ENCODE results near the gene RANBP17.
A peak's percentile ranks its signal among the peaks of the same experiment; 100 is the strongest.

Gene RANBP17

GRCh38 chr5:171308453-171309275 is 446.8 kb downstream of the RANBP17 start, which contains the start of gene TLX3:
TLX3 (plus strand) TSS chr5:171309248; CDS start chr5:171309366, 118 bp downstream.
- no peak within 1 kb of the TSS for H3K4me3 Mint-ChIP-seq
- no peak for DNase-seq (ENCODE audit: low spot score in 2 of 2)
- H3K27ac Mint-ChIP-seq = no peak within 1 kb of the TSS

DNA sequence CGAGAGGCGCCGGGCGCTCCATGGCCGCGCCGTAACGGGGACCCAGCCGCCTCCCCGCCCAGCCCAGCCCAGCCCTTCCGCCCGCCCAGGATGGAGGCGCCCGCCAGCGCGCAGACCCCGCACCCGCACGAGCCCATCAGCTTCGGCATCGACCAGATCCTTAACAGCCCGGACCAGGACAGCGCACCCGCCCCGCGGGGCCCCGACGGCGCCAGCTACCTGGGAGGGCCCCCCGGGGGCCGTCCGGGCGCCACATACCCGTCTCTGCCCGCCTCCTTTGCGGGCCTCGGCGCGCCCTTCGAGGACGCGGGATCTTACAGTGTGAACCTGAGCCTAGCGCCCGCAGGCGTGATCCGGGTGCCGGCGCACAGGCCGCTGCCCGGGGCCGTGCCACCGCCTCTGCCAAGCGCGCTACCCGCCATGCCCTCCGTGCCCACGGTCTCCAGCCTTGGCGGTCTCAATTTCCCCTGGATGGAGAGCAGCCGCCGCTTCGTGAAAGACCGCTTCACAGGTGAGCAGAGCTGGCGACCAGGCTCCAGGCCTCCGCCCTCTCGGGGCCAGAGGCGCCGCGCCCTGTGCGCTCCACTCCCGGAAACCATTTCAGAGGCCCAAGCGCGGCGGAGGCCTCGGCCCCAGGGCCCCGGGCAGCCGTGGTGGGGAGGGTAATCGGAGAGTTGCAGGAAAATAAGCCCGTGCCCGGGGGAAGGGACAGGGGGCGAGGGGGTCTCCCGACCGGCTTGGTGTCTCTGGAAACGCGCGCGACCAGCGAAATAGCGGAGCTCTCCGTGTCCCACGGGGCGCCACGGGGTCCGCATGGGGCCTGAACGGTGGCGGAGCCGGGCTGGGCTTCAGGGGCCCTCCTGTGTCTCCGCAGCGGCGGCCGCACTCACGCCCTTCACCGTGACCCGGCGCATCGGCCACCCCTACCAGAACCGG is 447.7 kb downstream of the RANBP17 start:
- Mint-ChIP-seq H3K36me3 (peaks cover 12% of the 10 kb centered on the region), H3K4me3 (no peak overlapping the region), H3K27ac (no peak overlapping the region), H3K4me1 (peaks cover 30% of the 10 kb centered on the region), H3K9me3 (no peaks in the 10 kb centered on the region)
- no peak for DNase-seq (ENCODE audit: low spot score in 2 of 2)
- ATAC-seq = no peak

More at GRCh38 chr5:171308453-171309275, 446.8 kb downstream of the RANBP17 start, which contains the start of gene TLX3:
- Mint-ChIP-seq H3K9me3 (no peaks in the 10 kb centered on the region), H3K4me1 (peaks cover 27% of the 10 kb centered on the region), H3K36me3 (peaks cover 12% of the 10 kb centered on the region)
- no peak for ATAC-seq

DNA sequence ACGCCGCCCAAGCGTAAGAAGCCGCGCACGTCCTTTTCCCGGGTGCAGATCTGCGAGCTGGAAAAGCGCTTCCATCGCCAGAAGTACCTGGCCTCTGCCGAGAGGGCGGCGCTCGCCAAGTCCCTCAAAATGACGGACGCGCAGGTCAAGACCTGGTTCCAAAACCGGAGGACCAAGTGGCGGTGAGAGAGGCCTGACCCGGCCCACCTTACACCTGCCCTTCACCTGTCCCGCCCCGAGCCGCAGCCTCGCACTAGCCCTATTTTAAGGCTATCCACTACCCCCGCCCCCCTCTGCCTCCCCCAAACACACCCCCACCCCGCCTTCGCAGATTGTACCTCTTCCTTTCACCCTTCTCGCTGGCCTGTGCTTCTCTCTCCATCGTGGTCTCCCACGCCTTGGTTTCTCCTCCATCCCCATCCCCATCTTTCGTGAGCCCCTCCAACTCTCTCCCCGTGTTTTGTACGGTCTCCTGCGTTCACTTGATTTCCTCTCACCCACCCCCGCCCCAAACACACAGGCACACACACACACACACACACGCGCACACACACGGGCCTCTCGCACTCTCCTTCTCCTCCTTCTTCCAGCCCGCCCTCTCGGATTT is 448.5 kb downstream of the RANBP17 start:
- no peak for DNase-seq (ENCODE audit: low spot score in 2 of 2)
- Mint-ChIP-seq H3K4me1 (peaks cover 30% of the 10 kb centered on the region), H3K4me3 (peak overlapping the region; percentile 30), H3K36me3 (peaks cover 12% of the 10 kb centered on the region), H3K9me3 (no peaks in the 10 kb centered on the region), H3K27ac (peak overlapping the region; percentile 65)
- no peak for ATAC-seq

DNA sequence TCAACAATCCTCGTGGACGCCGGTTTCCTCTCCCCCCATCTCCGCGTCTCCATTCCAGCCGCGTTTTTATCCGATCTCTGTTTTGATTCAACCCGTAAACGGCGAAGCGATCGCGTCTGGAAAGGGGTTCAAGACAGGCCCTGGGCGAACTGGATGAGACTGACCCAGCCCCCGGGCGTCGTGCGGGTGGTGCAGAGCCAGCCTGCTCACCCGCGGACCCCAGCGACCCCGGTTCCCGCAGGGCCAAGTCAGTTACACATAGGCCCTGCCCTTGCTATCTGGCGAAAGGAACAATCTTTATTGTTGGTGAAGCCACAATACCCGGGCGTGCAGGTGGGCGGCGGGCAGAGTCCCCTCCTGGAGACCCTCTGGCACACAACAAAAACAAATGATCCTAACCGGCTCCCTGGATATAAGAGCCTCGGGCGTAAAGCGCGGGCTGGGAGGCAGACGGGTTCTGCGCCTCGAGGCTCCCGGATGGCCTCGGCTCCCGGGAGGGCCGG is 449.1 kb downstream of the RANBP17 start:
- no peak for ATAC-seq
- Mint-ChIP-seq H3K36me3 (peaks cover 12% of the 10 kb centered on the region), H3K9me3 (no peaks in the 10 kb centered on the region), H3K4me3 (peak overlapping the region; percentile 30), H3K4me1 (peaks cover 32% of the 10 kb centered on the region), H3K27ac (peak overlapping the region; percentile 65)
- no peak for DNase-seq (ENCODE audit: low spot score in 2 of 2)

GRCh38 chr5:171311322-171312077 is 449.7 kb downstream of the RANBP17 start:
- no peak overlapping the region for H3K27ac Mint-ChIP-seq
- H3K9me3 Mint-ChIP-seq = no peaks in the 10 kb centered on the region
- ATAC-seq = peak; percentile 20
- H3K4me3 Mint-ChIP-seq = peak overlapping the region; percentile 47
- H3K4me1 Mint-ChIP-seq = peaks cover 36% of the 10 kb centered on the region
- DNase-seq (ENCODE audit: low spot score in 2 of 2) = no peak
- peaks cover 12% of the 10 kb centered on the region for H3K36me3 Mint-ChIP-seq

GRCh38 chr5:171312129-171312974 is 450.5 kb downstream of the RANBP17 start:
- Mint-ChIP-seq H3K4me3 (peak overlapping the region; percentile 47), H3K27ac (peak overlapping the region; percentile 2), H3K36me3 (peaks cover 12% of the 10 kb centered on the region), H3K4me1 (peaks cover 35% of the 10 kb centered on the region), H3K9me3 (no peaks in the 10 kb centered on the region)
- no peak for DNase-seq (ENCODE audit: low spot score in 2 of 2)
- ATAC-seq = no peak

DNA sequence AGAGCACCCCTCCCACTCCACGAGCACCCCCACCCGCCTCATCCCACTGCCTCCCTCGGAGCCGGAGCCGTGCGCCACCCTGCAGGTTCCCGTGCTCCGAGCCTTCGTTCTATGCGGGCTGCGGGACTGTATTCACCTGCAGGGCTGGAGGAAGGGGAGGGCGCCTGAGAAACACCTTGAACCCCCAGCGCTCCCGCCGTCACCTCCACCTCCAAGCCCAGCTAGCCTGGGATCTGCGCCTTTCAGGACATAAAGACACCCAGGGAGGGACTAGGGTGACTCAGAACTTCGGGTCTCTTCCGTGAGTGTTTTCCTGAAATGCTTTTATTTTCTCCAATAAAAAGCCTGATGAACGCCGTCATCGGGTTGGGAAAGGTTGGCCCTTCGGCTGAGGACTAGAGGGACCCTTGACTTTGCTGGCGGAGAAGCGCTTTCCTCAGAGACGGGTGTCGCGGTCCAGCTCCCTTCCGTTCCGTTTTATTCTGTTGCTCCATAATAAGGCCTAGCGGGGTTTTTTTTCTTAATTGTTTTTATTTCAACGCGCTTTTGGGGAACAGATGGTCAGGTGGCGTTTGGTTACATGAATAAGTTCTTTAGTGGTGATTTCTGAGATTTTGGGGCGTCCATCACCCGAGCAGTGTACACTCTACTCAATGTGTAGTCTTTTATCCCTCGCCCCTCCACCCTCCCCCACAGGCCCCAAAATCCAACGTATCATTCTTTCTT is 451.8 kb downstream of the RANBP17 start:
- no peak for ATAC-seq
- Mint-ChIP-seq H3K4me3 (peak overlapping the region; percentile 47), H3K4me1 (peaks cover 29% of the 10 kb centered on the region)

DNA sequence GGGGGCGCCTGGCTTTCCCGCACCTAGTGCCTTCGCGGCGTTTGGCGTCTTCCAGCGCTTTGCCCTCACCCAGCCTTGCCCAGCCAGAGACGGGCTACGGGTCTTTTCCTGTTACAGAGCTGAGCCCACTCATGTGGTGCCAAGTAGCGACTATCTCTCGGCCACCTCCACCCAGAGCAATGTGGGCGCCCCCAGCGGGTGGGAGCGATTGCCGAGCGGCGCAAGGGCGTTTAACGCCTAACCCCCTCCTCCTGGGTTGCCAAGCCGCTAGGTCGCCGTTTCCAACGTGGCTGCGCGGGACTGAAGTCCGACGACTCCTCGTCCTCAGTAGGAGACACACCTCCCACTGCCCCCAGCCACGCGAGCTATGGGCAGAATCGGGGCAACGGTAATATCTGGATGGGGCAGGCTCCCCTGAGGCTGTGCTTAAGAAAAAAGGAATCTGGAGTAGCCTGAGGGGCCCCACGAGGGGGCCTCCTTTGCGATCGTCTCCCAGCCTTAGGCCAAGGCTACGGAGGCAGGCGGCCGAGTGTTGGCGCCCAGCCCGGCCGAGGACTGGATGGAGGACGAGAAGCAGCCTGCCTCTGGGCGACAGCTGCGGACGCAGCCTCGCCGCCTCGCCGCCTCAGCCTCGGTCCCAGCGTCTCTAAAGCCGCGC is 453.0 kb downstream of the RANBP17 start:
- Mint-ChIP-seq H3K4me1 (peaks cover 29% of the 10 kb centered on the region), H3K9me3 (no peaks in the 10 kb centered on the region), H3K27ac (no peak overlapping the region), H3K4me3 (no peak overlapping the region), H3K36me3 (peaks cover 12% of the 10 kb centered on the region)
- ATAC-seq = no peak
- DNase-seq (ENCODE audit: low spot score in 2 of 2) = no peak

More for the DNA sequence above, 451.8 kb downstream of the RANBP17 start:
- DNase-seq (ENCODE audit: low spot score in 2 of 2) = no peak
- Mint-ChIP-seq H3K36me3 (peaks cover 12% of the 10 kb centered on the region), H3K27ac (no peak overlapping the region), H3K9me3 (no peaks in the 10 kb centered on the region)

GRCh38 chr5:171315386-171315891 is 453.6 kb downstream of the RANBP17 start:
- H3K9me3 Mint-ChIP-seq = no peaks in the 10 kb centered on the region

GRCh38 chr5:171315925-171316257 is 454.1 kb downstream of the RANBP17 start:
- Mint-ChIP-seq H3K4me3 (peak overlapping the region; percentile 17), H3K4me1 (peaks cover 24% of the 10 kb centered on the region), H3K36me3 (peaks cover 9% of the 10 kb centered on the region), H3K27ac (no peak overlapping the region), H3K9me3 (no peaks in the 10 kb centered on the region)
- DNase-seq (ENCODE audit: low spot score in 2 of 2) = no peak
- no peak for ATAC-seq

More at GRCh38 chr5:171315386-171315891, 453.6 kb downstream of the RANBP17 start:
- Mint-ChIP-seq H3K27ac (no peak overlapping the region), H3K4me3 (peak overlapping the region; percentile 17), H3K4me1 (peaks cover 28% of the 10 kb centered on the region), H3K36me3 (peaks cover 12% of the 10 kb centered on the region)
- ATAC-seq (no peak), DNase-seq (ENCODE audit: low spot score in 2 of 2) (no peak)

DNA sequence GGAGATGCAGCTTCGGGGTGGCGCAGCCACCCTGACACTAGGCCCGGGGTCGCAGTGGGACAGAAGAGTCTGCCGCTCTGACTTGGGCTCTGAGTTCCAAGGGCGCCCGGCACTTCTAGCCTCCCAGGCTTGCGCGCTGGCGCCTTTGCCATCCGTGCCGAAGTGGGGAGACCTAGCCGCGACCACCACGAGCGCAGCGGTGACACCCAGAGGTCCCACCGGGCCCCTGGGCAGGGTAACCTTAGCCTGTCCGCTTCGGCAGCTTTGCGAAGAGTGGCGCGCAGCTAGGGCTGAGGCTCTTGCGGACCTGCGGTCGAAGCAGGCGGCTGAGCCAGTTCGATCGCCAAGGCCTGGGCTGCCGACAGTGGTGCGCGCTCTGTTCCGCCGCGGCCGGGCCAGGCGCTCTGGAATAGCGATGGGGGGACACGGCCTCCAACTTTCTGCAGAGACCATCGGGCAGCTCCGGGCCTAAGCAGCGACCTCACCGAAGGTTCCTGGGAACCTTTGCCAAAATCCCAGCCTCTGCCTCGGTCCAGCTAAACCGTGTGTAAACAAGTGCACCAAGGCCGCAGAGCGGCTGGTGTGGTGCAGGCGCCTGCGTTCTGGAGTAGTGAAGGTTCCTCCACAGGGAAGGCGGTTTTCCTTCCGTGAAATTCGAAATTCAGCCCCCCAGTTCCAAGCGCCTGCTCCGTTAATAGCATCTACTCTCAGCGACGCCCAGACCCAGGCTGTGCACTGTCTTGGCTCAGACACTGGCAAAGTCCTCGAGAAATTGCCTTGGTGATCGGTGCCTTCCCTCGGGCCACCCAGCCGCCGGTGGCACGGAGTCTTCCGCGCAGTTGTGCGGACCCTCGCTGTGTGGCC is 454.7 kb downstream of the RANBP17 start:
- ATAC-seq (no peak), DNase-seq (ENCODE audit: low spot score in 2 of 2) (no peak)
- H3K27ac Mint-ChIP-seq = no peak overlapping the region
- H3K36me3 Mint-ChIP-seq = peaks cover 8% of the 10 kb centered on the region
- H3K9me3 Mint-ChIP-seq = no peaks in the 10 kb centered on the region
- peaks cover 23% of the 10 kb centered on the region for H3K4me1 Mint-ChIP-seq
- peak overlapping the region; percentile 17 for H3K4me3 Mint-ChIP-seq

- peaks cover 23% of the 10 kb centered on the region for H3K4me1 Mint-ChIP-seq
- H3K27ac Mint-ChIP-seq = no peak overlapping the region
- H3K4me3 Mint-ChIP-seq = no peak overlapping the region
- ATAC-seq = no peak
- H3K36me3 Mint-ChIP-seq = peaks cover 8% of the 10 kb centered on the region
- DNase-seq (ENCODE audit: low spot score in 2 of 2) = no peak
- H3K9me3 Mint-ChIP-seq = no peaks in the 10 kb centered on the region
Observed at GRCh38 chr5:171317230-171317629, 455.4 kb downstream of the RANBP17 start.
